COR-L47 (cell line): ENCODE data around the gene STK24.
"Not testable (repeated sequence)": the region's sequence is repeated elsewhere in the genome, so short reads cannot be mapped to it uniquely, and the experiment has no call there.

Source experiments
- DNase-seq: peaks from one replicate; lab custom pipeline; 2025; lab: John Stamatoyannopoulos, UW

Gene STK24

GRCh38 chr13:98582947-98583346 is 6.0 kb upstream of the STK24 start:
- DNase-seq, result no peak

GRCh38 chr13:98581971-98582702 is 5.2 kb upstream of the STK24 start:
- DNase-seq, result no peak

- DNase-seq, result no peak
Measured at GRCh38 chr13:98581381-98581780, 4.5 kb upstream of the STK24 start.

- no peak for DNase-seq
Measured at GRCh38 chr13:98580420-98580819, 3.5 kb upstream of the STK24 start.

- no peak for DNase-seq
Measured at GRCh38 chr13:98577836-98578285, 954 bp upstream of the STK24 start.

GRCh38 chr13:98576200-98576945 is 534 bp downstream of the STK24 start:
- peak; percentile 31 for DNase-seq

GRCh38 chr13:98575904-98576199 is 1.1 kb downstream of the STK24 start:
- no peak for DNase-seq

- no peak for DNase-seq
Measured at GRCh38 chr13:98575009-98575903, 1.7 kb downstream of the STK24 start.

GRCh38 chr13:98571955-98572662 is 4.8 kb downstream of the STK24 start:
- no peak for DNase-seq

GRCh38 chr13:98570929-98571372 is 6.0 kb downstream of the STK24 start:
- no peak for DNase-seq

- DNase-seq, result not testable (repeated sequence)
Measured at GRCh38 chr13:98569494-98570367, 7.2 kb downstream of the STK24 start.

GRCh38 chr13:98568918-98569317 is 8.0 kb downstream of the STK24 start:
- DNase-seq, result no peak

GRCh38 chr13:98567140-98567539 is 9.8 kb downstream of the STK24 start:
- no peak for DNase-seq

GRCh38 chr13:98565726-98566565 is 11.0 kb downstream of the STK24 start:
- no peak for DNase-seq

GRCh38 chr13:98564204-98564603 is 12.7 kb downstream of the STK24 start:
- DNase-seq, result no peak

- no peak for DNase-seq
Measured at GRCh38 chr13:98563071-98563470, 13.8 kb downstream of the STK24 start.

GRCh38 chr13:98559169-98559568 is 17.7 kb downstream of the STK24 start:
- DNase-seq, result no peak

- DNase-seq, result no peak
Measured at GRCh38 chr13:98557937-98558792, 18.7 kb downstream of the STK24 start.
